Measurements from ENCODE around the gene TMEM214.

The TMEM214 gene

DNA sequence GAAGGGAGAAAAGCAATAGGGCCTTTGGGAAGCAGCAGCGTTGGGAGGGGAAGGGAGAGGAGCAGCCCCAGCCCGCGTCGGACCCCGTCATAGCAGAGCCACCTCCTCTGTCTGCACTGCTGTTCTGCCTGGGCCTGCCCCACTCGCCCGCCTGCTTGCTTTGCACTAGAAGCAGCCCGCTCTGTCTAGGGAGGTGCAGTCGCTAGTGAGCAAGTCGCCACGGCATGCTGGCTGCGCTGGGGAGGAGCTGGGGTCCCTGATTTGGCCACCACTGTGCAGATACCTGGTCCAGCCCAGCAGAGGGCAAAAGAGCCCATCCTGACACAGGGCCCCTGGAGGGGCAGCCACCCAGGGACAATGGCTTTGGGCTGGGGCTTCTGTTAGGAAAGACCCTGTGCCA, 8.0 kb upstream of the TMEM214 start:
- TF ChIP-seq SIN3A (IDR thresholded peaks at IDR 0.05; ENCODE audit: borderline replicate concordance, insufficient read depth, low read length) (no peak), POLR2AphosphoS5 (IDR thresholded peaks at IDR 0.05; ENCODE audit: low read depth, low read length) (no peak), TAF1 (IDR thresholded peaks at IDR 0.05; ENCODE audit: borderline replicate concordance, insufficient read depth, low read length) (no peak), FOXP2 (optimal IDR thresholded peaks at IDR 0.05; ENCODE audit: borderline replicate concordance, extremely low read depth, extremely low read length, insufficient read depth) (no peak)
- TF ChIP-seq, protein P1, sequence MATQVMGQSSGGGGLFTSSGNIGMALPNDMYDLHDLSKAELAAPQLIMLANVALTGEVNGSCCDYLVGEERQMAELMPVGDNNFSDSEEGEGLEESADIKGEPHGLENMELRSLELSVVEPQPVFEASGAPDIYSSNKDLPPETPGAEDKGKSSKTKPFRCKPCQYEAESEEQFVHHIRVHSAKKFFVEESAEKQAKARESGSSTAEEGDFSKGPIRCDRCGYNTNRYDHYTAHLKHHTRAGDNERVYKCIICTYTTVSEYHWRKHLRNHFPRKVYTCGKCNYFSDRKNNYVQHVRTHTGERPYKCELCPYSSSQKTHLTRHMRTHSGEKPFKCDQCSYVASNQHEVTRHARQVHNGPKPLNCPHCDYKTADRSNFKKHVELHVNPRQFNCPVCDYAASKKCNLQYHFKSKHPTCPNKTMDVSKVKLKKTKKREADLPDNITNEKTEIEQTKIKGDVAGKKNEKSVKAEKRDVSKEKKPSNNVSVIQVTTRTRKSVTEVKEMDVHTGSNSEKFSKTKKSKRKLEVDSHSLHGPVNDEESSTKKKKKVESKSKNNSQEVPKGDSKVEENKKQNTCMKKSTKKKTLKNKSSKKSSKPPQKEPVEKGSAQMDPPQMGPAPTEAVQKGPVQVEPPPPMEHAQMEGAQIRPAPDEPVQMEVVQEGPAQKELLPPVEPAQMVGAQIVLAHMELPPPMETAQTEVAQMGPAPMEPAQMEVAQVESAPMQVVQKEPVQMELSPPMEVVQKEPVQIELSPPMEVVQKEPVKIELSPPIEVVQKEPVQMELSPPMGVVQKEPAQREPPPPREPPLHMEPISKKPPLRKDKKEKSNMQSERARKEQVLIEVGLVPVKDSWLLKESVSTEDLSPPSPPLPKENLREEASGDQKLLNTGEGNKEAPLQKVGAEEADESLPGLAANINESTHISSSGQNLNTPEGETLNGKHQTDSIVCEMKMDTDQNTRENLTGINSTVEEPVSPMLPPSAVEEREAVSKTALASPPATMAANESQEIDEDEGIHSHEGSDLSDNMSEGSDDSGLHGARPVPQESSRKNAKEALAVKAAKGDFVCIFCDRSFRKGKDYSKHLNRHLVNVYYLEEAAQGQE (IDR thresholded peaks at IDR 0.05; ENCODE audit: insufficient read depth in 1 of 2, low read depth in 2 of 2, low read length in 2 of 2), result no peak

DNA sequence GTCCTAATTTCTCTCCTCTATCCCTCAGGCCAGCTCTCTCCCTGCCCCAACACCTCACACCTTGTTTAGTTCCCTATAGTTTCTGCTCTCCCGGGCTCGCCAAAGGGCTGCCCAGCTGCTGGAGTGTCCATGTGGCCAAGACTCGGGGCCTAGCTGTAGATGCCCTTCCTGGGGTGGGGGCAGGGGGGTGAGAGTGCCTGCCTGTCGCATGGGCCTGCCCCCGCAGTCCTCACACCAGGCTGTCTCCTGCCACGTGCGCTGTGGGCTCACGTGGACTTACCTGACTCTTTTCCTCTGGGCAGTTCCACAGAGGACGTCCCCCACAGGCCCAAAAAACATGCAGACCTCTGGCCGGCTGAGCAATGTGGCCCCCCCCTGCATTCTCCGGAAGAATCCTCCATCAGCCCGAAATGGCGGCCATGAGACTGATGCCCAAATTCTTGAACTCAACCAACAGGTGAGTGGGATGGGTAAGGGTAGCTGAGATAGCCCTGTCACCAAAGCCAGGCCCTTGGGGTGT, 7.4 kb upstream of the TMEM214 start:
- TF ChIP-seq POLR2AphosphoS5 (IDR thresholded peaks at IDR 0.05; ENCODE audit: low read depth, low read length) (no peak), TAF1 (IDR thresholded peaks at IDR 0.05; ENCODE audit: borderline replicate concordance, insufficient read depth, low read length) (no peak), SIN3A (IDR thresholded peaks at IDR 0.05; ENCODE audit: borderline replicate concordance, insufficient read depth, low read length) (no peak)

DNA sequence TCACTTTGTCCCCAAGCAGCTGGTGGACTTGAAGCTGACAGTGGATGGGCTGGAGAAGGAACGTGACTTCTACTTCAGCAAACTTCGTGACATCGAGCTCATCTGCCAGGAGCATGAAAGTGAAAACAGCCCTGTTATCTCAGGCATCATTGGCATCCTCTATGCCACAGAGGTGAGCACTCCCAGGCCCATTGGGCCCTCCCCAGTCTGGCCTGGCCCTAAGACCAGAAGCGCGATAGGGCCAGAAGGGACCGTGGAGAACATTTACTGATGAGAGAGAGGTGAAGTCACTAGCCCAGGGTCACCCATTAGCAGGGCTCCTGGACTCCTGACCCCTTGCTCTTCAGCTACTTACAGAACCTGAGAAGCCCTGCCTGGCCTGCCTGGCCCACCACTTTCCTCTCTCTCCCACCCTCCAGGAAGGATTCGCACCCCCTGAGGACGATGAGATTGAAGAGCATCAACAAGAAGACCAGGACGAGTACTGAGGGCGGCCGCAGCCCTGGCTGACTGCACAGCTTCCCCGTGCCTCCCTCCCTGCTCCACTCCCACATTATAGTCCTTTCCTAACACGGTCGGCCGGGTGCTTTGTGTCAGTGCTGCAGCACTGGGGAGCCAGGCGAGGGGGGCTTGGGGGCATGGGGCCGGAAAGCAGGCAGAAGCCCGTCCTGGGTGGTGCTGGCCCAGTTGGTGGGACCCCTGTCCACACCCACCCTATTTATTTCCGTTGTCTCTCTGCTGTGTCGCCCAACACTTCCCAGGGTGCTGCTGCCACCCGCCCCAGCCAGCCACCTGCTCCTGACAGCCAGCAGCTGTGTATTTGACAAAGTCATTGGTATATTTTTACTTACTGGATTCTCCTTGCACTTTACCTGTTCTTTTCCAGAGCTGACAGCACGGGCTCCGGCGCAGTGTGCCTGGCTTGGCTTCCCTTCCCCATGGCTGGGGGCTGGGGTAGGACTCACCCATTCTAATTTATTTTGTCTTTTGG, 6.6 kb upstream of the TMEM214 start:
- TF ChIP-seq TAF1 (IDR thresholded peaks at IDR 0.05; ENCODE audit: borderline replicate concordance, insufficient read depth, low read length), result no peak
- no peak for TF ChIP-seq FOXP2 (optimal IDR thresholded peaks at IDR 0.05; ENCODE audit: borderline replicate concordance, extremely low read depth, extremely low read length, insufficient read depth)
- TF ChIP-seq SIN3A (IDR thresholded peaks at IDR 0.05; ENCODE audit: borderline replicate concordance, insufficient read depth, low read length), result no peak

DNA sequence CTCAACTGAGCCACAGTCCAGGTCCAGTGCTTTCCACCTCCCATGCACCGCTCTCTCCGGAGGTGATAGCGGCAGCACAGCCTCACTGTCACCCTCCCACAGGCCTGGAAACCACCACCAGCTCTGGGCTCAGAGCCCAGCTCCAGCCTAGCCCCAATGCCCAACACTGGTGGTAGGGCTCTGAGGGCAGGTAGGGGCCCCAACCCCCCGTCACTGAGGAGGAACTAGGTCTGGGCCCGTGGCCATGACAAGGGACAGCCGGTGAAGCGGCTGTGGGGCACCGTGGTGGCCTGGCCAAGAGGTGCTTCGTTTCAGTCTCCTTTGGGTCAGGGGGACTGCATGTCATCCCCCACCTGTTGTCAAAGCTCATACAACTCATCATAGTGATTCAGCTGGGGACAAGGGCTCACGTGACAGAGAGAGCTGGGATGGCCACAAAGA, 5.5 kb upstream of the TMEM214 start:
- TF ChIP-seq, protein P1 (IDR thresholded peaks at IDR 0.05; ENCODE audit: insufficient read depth in 1 of 2, low read depth in 2 of 2, low read length in 2 of 2), result no peak
- no peak for TF ChIP-seq FOXP2 (optimal IDR thresholded peaks at IDR 0.05; ENCODE audit: borderline replicate concordance, extremely low read depth, extremely low read length, insufficient read depth)
- TF ChIP-seq SIN3A (IDR thresholded peaks at IDR 0.05; ENCODE audit: borderline replicate concordance, insufficient read depth, low read length), result no peak
- no peak for TF ChIP-seq TAF1 (IDR thresholded peaks at IDR 0.05; ENCODE audit: borderline replicate concordance, insufficient read depth, low read length)
- no peak for TF ChIP-seq POLR2AphosphoS5 (IDR thresholded peaks at IDR 0.05; ENCODE audit: low read depth, low read length)

DNA sequence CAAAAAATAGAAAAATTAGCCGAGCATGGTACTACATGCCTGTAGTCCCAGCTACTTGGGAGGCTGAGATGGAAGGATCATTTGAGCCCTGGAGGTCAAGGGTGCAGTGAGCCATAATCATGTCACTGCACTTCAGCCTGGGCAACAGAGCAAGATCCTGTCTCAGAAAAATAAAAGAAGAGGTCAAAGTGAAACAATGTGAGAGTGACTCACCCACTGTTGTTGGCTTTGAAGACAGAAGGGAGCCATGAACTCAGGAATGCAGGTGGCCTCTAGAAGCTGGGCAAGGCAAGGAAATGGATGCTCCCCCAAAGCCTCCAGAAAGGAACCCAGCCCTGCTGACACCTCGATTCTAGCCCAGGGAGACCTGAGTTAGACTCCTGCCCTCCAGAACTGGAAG, 3.7 kb upstream of the TMEM214 start:
- TF ChIP-seq FOXP2 (optimal IDR thresholded peaks at IDR 0.05; ENCODE audit: borderline replicate concordance, extremely low read depth, extremely low read length, insufficient read depth) (no peak), POLR2AphosphoS5 (IDR thresholded peaks at IDR 0.05; ENCODE audit: low read depth, low read length) (no peak), SIN3A (IDR thresholded peaks at IDR 0.05; ENCODE audit: borderline replicate concordance, insufficient read depth, low read length) (no peak)
- TF ChIP-seq, protein P1 (IDR thresholded peaks at IDR 0.05; ENCODE audit: insufficient read depth in 1 of 2, low read depth in 2 of 2, low read length in 2 of 2), result no peak

All from PFSK-1 (cell line).